Measurements from ENCODE around the gene DYNC2H1.

Gene DYNC2H1

DNA sequence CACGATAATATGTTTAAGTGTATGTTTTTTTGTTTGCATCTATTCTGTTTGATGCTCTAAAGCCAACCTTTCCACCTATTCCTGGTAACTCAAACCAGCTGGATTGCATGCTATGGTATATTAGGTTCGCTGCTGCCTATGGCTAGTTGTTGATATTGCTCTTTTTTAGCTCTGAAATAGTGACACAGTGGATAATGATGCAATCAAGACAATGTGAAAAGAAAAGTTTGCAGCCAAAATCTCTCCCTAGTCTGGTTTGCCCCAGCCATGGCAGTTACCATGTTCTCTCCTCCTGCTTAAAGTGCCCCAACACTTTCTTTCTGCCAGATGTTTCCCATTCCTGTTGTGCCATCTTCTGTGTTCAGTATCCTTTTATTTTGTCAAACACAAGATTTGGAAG lies 269.7 kb downstream of the DYNC2H1 start:
- no peak overlapping the region for H3K27ac ChIP-seq (ENCODE audit: low read length)
- ATAC-seq (ENCODE audit: insufficient read depth, low read depth), result no peak
- H3K36me3 ChIP-seq (ENCODE audit: insufficient read depth, low read length), result no peaks in the 10 kb centered on the region
- no peaks in the 10 kb centered on the region for H4K20me1 ChIP-seq (ENCODE audit: insufficient read depth, low read length)
- no peak overlapping the region for H2AFZ ChIP-seq (ENCODE audit: low read depth, low read length)
- H3K79me2 ChIP-seq (ENCODE audit: insufficient read depth, low read length), result no peaks in the 10 kb centered on the region
- H3K4me1 ChIP-seq (ENCODE audit: insufficient read depth, low read length), result no peaks in the 10 kb centered on the region
- no peaks in the 10 kb centered on the region for H3K27me3 ChIP-seq (ENCODE audit: insufficient read depth, low read length, poor library complexity)
- H3K9ac ChIP-seq (ENCODE audit: low read depth, low read length), result no peak overlapping the region
- peaks cover 4% of the 10 kb centered on the region for H3K9me3 ChIP-seq (ENCODE audit: insufficient read depth, low read length, severe bottlenecking)
- TF ChIP-seq, protein P1, sequence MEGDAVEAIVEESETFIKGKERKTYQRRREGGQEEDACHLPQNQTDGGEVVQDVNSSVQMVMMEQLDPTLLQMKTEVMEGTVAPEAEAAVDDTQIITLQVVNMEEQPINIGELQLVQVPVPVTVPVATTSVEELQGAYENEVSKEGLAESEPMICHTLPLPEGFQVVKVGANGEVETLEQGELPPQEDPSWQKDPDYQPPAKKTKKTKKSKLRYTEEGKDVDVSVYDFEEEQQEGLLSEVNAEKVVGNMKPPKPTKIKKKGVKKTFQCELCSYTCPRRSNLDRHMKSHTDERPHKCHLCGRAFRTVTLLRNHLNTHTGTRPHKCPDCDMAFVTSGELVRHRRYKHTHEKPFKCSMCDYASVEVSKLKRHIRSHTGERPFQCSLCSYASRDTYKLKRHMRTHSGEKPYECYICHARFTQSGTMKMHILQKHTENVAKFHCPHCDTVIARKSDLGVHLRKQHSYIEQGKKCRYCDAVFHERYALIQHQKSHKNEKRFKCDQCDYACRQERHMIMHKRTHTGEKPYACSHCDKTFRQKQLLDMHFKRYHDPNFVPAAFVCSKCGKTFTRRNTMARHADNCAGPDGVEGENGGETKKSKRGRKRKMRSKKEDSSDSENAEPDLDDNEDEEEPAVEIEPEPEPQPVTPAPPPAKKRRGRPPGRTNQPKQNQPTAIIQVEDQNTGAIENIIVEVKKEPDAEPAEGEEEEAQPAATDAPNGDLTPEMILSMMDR (IDR thresholded peaks at IDR 0.05; ENCODE audit: borderline replicate concordance, extremely low read depth, low read length, poor library complexity, severe bottlenecking), result no peak
- no peak for TF ChIP-seq EZH2 (IDR thresholded peaks at IDR 0.05; ENCODE audit: borderline replicate concordance, low read depth, low read length, severe bottlenecking)
- no peak overlapping the region for H3K4me3 ChIP-seq (ENCODE audit: low read depth in 1 of 2, low read length in 2 of 2)
- H3K4me2 ChIP-seq (ENCODE audit: insufficient read depth, low read length), result no peak overlapping the region
- DNase-seq, result no peak

DNA sequence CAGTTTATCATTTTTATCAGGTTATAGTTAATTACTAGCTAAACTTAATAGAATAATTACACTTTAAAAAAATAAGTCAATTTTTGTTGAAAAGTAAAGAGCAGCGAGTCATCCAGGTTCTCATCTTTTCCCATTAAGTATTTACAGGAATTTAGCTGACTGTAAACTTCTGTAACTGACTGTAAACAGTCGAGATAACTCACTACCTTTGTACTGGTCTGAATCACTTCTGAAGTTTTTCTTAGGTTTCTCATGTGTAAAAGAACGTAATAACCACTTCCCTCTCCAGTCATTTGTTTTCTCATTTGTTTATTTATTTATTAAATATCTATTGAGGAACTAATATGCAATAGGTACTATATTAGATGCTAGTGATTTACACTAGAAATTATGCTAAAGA lies 270.8 kb downstream of the DYNC2H1 start:
- peaks cover 5% of the 10 kb centered on the region for H3K4me1 ChIP-seq (ENCODE audit: insufficient read depth, low read length)
- H4K20me1 ChIP-seq (ENCODE audit: insufficient read depth, low read length), result no peaks in the 10 kb centered on the region
- H3K36me3 ChIP-seq (ENCODE audit: insufficient read depth, low read length), result no peaks in the 10 kb centered on the region
- no peaks in the 10 kb centered on the region for H3K27me3 ChIP-seq (ENCODE audit: insufficient read depth, low read length, poor library complexity)
- H3K79me2 ChIP-seq (ENCODE audit: insufficient read depth, low read length), result no peaks in the 10 kb centered on the region
- peaks cover under 1% of the 10 kb centered on the region for H3K9me3 ChIP-seq (ENCODE audit: insufficient read depth, low read length, severe bottlenecking)
- H3K4me2 ChIP-seq (ENCODE audit: insufficient read depth, low read length), result no peak overlapping the region
- ATAC-seq (ENCODE audit: insufficient read depth, low read depth) (no peak), DNase-seq (no peak)
- no peak for TF ChIP-seq EZH2 (IDR thresholded peaks at IDR 0.05; ENCODE audit: borderline replicate concordance, low read depth, low read length, severe bottlenecking)
- TF ChIP-seq, protein P1 (IDR thresholded peaks at IDR 0.05; ENCODE audit: borderline replicate concordance, extremely low read depth, low read length, poor library complexity, severe bottlenecking), result no peak
- H3K4me3 ChIP-seq (ENCODE audit: low read depth in 1 of 2, low read length in 2 of 2), result no peak overlapping the region
- H3K27ac ChIP-seq (ENCODE audit: low read length), result no peak overlapping the region
- no peak overlapping the region for H2AFZ ChIP-seq (ENCODE audit: low read depth, low read length)
- H3K9ac ChIP-seq (ENCODE audit: low read depth, low read length), result no peak overlapping the region

DNA sequence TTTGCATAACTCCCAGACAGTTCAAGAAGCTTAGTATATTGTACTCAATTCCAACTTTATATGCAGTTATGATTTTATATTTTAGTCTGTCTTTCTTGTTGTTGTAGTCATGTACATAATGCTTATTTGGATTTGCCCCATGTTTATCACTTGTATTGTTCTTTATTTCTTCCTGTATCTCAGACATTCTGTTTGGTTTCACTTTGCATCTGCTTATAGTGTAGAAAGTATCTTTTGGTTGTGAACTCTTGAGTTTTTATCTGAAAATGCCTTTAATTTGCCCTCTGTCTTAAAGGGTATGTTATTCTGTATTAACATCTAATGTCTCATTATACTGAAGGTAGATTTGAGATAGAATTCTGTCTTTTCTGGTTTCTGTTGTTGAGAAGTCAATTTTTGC lies 275.4 kb downstream of the DYNC2H1 start:
- peak overlapping the region in 1 of 2 experiments; percentile 41; a peak in 1 of 4 replicates for H3K4me3 ChIP-seq (ENCODE audit: low read depth in 1 of 2, low read length in 2 of 2)

More for the DNA sequence above, 275.4 kb downstream of the DYNC2H1 start:
- H3K36me3 ChIP-seq (ENCODE audit: insufficient read depth, low read length), result no peaks in the 10 kb centered on the region
- peak overlapping the region; percentile 51 for H3K4me2 ChIP-seq (ENCODE audit: insufficient read depth, low read length)
- no peaks in the 10 kb centered on the region for H3K27me3 ChIP-seq (ENCODE audit: insufficient read depth, low read length, poor library complexity)
- ATAC-seq (ENCODE audit: insufficient read depth, low read depth) (peak; percentile 53; the same call in 2 of the 3 replicates), DNase-seq (no peak)
- H3K79me2 ChIP-seq (ENCODE audit: insufficient read depth, low read length), result no peaks in the 10 kb centered on the region
- H3K27ac ChIP-seq (ENCODE audit: low read length), result peak overlapping the region; percentile 2; the same call in 1 of the 2 replicates
- no peak overlapping the region for H3K9ac ChIP-seq (ENCODE audit: low read depth, low read length)
- peak overlapping the region; percentile 64; the same call in 1 of the 2 replicates for H2AFZ ChIP-seq (ENCODE audit: low read depth, low read length)
- no peaks in the 10 kb centered on the region for H4K20me1 ChIP-seq (ENCODE audit: insufficient read depth, low read length)
- no peak for TF ChIP-seq EZH2 (IDR thresholded peaks at IDR 0.05; ENCODE audit: borderline replicate concordance, low read depth, low read length, severe bottlenecking)
- TF ChIP-seq, protein P1 (IDR thresholded peaks at IDR 0.05; ENCODE audit: borderline replicate concordance, extremely low read depth, low read length, poor library complexity, severe bottlenecking), result no peak
- H3K9me3 ChIP-seq (ENCODE audit: insufficient read depth, low read length, severe bottlenecking), result no peaks in the 10 kb centered on the region
- H3K4me1 ChIP-seq (ENCODE audit: insufficient read depth, low read length), result peaks cover 11% of the 10 kb centered on the region
